Rectal smooth muscle tissue (tissue), 1 donor: ENCODE data around the gene SIM1.

Experiments used
- H3K27ac ChIP-seq: one replicate; pipeline ENCODE4 v1.7.0; 2013; ENCODE audit warnings: low read depth, low read length, inconsistent platforms
- H3K27me3 ChIP-seq: one replicate; pipeline ENCODE4 v1.7.0; 2013; ENCODE audit warnings: low read length; ENCODE audit not compliant: control insufficient read depth, insufficient read depth
- H3K36me3 ChIP-seq: one replicate; pipeline ENCODE4 v1.7.0; 2013; ENCODE audit warnings: low read length; ENCODE audit not compliant: control insufficient read depth, insufficient read depth
- H3K4me1 ChIP-seq: one replicate; pipeline ENCODE4 v1.7.0; 2013; ENCODE audit warnings: low read length; ENCODE audit not compliant: control insufficient read depth, insufficient read depth
- H3K4me3 ChIP-seq: one replicate; pipeline ENCODE4 v1.7.0; 2013; ENCODE audit warnings: low read length
- H3K9ac ChIP-seq: one replicate; pipeline ENCODE4 v1.7.0; 2013; ENCODE audit warnings: low read length

SIM1 gene

DNA sequence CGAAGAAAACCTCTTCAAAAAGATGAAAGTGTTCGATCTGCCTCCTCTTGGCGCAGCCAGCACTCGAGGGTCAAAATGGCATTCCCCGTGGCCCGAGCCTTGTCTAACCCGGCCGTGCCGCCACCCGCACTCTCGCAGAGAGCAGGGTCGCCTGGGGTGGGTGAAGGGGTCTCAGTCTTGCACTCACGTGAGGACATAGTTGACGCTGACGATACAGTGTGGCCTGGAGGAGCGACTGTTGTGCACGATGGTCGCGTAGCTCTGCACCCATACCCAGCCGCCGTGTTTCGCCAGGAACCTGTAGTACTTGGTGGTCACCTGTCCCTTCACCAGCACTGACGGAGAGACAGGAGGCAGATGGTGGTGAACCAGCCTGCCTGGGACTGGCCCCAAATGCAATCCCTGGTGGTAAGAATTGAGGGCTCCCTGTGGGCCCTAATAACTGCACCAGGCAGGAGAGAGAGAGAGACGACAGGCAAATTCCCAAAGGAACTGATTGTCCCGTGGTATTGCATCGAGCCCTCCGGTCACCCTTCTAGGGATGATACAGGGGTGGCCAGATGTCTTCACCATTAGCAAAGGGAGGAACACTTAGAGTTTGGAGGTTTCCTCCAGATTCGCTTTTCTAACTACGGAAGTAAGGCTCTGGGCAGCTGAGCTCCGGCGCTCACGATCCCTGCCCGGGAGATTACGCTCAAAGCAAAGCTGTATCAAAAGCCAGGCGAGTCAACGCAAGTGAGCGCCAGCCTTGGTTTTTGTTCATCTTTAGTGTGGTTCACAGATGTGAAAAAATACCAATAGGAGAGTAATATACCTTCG lies 17.4 kb downstream of the SIM1 start:
- no peak overlapping the region for H3K9ac ChIP-seq
- H3K36me3 ChIP-seq, result no peaks in the 10 kb centered on the region

DNA sequence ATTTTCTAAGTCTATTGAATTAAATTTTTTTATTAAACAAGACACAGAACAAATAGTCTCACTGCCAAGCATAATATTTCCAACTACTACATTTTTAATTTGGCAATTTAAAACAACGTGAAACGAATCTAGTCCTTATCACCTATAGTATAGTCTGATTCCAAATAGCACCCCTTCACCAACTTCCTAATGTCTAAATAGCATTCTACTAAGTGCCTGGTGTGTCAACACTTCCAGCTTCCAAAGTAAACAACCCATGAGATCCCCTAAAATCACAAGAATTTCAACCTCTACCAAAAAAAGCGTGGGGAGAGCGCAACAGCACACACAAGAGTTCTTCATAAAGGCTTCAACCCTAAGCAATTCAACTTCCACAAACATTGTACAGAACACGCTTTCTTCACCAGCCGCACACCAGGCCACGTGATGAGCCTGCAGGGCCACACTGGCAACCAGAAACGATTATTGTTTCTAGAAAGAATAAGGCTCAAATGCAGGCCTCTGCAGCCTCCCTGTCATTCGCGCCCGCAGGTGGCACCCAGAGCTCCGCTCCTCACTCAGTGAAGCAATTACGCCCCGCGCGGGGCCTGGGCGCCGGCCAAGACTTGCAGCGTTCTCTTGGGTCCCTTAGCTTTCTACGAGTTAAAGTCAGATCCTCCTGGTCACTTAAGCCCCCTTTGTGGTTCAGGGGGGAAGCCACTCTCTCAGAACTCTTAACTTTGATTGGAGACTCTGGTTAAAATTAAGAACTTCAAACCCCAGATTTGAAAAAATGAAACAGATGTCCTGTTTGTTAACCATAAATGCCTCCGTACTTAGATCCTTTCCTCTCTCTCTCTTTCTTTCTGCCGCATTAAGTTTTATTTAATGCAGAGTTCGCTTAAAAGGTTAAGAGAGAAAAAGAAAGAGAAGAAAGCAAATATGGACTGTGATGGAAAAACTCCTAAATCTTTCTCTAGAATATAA lies 18.3 kb downstream of the SIM1 start:
- no peak overlapping the region for H3K27ac ChIP-seq
- no peaks in the 10 kb centered on the region for H3K4me1 ChIP-seq
- peaks cover 37% of the 10 kb centered on the region for H3K27me3 ChIP-seq
- H3K4me3 ChIP-seq, result no peak overlapping the region
- H3K36me3 ChIP-seq, result no peaks in the 10 kb centered on the region
- no peak overlapping the region for H3K9ac ChIP-seq

More for the DNA sequence above, 17.4 kb downstream of the SIM1 start:
- peaks cover 43% of the 10 kb centered on the region for H3K27me3 ChIP-seq
- H3K27ac ChIP-seq, result no peak overlapping the region
- H3K4me3 ChIP-seq, result no peak overlapping the region
- no peaks in the 10 kb centered on the region for H3K4me1 ChIP-seq

DNA sequence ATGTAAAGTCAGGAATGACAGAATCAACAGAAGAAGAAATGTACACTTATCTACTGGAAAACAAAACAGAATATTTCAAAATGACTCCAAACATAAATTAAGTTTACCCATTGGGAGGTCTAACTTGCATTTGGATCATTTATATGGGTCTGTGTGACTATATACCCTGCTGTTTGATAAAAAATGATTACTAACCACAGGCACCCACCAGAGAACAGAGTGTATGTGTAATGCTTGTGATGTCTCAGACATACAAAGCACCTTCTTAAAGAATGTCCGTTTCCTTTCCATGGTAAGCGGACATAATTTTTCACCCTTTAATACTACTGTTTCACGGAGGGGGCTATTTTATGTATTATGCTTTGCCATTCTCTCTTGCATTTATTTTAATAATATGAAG lies 19.2 kb downstream of the SIM1 start:
- Histone ChIP-seq H3K36me3 (no peaks in the 10 kb centered on the region), H3K27ac (no peak overlapping the region), H3K9ac (no peak overlapping the region), H3K27me3 (peaks cover 33% of the 10 kb centered on the region), H3K4me1 (no peaks in the 10 kb centered on the region), H3K4me3 (no peak overlapping the region)

DNA sequence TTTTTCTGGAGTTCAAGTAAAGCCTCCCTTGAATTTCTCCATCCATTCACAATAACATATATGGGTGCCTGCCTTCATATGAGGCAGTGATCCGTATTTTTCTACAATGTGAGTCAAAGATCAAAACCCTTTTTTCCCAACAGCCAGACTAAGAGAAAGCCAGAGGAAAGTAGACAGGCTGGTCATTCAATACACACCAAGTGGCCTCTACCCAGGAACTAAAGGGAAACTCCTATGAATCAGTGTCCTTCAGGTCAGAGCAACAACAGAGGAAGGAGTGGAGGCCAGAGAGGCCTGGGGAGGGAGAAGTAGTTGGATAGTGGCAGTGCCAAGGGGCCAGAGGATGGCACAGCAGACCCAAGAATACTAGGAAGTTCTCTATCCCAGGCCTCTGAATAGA lies 23.8 kb downstream of the SIM1 start:
- H3K4me1 ChIP-seq, result no peaks in the 10 kb centered on the region
- peaks cover 2% of the 10 kb centered on the region for H3K27me3 ChIP-seq
- no peak overlapping the region for H3K4me3 ChIP-seq
- no peak overlapping the region for H3K27ac ChIP-seq
- no peak overlapping the region for H3K9ac ChIP-seq
- no peaks in the 10 kb centered on the region for H3K36me3 ChIP-seq

DNA sequence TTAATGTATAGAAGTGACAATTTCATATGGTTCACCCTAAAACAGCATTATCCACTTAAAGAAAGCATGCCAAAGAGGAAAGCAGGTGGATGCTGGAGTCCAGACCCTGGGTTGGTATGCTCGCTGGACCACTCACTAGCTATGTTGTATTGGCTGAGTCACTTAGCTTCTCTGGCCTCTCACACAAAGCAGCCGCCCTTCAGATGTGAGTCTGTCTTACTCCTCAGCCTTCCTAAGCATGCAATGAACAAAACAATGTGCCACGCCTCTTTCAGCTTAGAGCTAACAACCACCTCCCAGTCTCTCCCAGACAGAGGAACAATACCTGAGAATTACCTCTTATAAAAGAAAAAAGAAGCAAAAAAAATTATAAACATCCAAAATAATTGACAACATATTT lies 29.4 kb downstream of the SIM1 start:
- H3K27me3 ChIP-seq, result no peaks in the 10 kb centered on the region
- H3K9ac ChIP-seq, result no peak overlapping the region
- H3K27ac ChIP-seq, result no peak overlapping the region
- no peaks in the 10 kb centered on the region for H3K36me3 ChIP-seq
- no peaks in the 10 kb centered on the region for H3K4me1 ChIP-seq
- H3K4me3 ChIP-seq, result no peak overlapping the region

DNA sequence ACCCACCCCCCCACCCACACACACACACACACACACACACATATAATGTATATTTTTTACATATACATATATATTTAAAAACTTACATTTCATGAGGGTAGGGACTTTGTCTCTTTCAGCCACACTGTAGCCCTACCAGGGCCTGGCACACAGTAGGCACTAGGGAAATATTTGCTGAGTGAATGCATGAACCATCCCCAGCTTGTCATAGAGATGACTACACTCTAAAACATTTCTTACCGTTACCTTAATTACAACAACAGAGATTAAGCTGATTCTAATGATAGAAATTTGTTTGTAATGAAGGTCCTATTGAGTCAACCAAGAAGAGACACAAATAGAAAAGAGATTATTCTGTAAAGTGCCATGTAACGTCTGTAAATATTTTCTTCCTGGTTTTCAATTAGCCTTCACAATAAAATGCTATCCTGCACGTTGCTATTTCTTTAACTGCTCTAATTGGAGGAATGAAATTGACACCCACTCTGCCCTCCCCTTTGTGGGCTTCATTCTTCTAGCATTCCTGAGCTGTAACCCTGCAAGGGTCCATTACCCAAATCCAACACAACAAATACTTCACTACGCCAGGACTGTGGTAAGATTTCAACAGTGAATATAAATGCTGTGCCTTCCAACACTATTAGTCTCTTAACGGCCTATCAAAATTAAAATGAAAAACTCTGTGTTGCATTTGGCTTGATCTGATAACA lies 30.8 kb downstream of the SIM1 start:
- H3K36me3 ChIP-seq, result no peaks in the 10 kb centered on the region
- no peak overlapping the region for H3K9ac ChIP-seq
- H3K4me1 ChIP-seq, result no peaks in the 10 kb centered on the region
- no peak overlapping the region for H3K4me3 ChIP-seq
- no peaks in the 10 kb centered on the region for H3K27me3 ChIP-seq
- H3K27ac ChIP-seq, result no peak overlapping the region

DNA sequence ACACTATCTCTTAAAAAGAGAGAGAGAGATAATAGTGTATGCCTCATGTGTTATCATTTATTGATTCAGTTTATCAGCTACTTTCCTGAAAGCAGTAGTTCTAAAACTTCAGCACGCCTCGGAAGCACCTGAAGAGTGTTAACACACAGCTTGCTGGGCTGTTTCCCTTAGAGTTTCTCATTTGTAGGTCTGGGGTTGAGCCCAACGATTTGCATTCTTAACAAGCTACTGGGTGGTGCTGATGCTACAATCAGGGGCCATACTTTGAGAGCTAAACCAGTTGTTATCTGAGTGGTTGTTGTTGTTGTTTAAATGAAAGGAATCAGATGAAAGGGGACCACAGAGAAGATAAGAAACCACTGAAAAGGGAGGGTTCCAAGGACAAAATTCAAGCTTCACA lies 32.6 kb downstream of the SIM1 start:
- Histone ChIP-seq H3K27me3 (no peaks in the 10 kb centered on the region), H3K4me1 (no peaks in the 10 kb centered on the region), H3K27ac (no peak overlapping the region), H3K36me3 (no peaks in the 10 kb centered on the region), H3K9ac (no peak overlapping the region), H3K4me3 (no peak overlapping the region)

DNA sequence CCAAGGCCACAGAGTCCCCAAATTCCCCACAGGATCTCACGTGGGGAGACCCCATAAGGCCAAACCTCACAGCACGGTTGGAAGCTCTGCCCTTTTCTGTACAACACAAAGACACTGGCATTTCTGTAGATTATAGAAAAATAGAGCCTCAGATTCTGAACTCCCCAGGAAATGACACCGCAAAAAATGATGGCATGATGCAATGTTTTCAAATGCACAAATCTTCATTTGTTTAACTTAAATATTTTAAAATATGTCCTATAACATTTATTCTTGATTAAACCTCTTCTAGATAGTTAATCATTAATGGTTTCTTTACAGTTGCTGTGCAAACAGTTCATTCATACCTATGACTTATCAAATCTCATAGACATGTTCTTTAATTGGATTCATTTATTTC lies 33.8 kb downstream of the SIM1 start:
- Histone ChIP-seq H3K4me3 (no peak overlapping the region), H3K9ac (no peak overlapping the region), H3K27me3 (no peaks in the 10 kb centered on the region), H3K36me3 (no peaks in the 10 kb centered on the region), H3K27ac (no peak overlapping the region), H3K4me1 (no peaks in the 10 kb centered on the region)

DNA sequence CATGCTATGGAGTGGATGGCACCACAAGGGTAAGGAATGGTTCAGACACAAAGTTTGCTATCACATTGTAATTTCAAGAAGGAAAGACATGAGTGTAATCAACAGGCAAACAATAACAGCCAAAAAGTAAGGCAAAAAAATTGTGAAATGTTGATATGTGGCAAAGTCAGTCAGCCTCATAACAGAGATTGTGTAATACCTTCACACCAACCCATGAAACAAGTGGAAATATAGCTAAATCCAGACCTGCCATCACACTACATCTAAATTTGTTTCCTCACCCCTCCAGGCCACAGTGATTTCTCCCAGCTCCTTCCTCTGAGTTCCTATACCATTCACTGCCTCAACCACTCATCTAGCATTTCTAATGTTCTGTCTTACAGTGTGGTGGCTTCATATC lies 37.3 kb downstream of the SIM1 start:
- no peaks in the 10 kb centered on the region for H3K27me3 ChIP-seq

DNA sequence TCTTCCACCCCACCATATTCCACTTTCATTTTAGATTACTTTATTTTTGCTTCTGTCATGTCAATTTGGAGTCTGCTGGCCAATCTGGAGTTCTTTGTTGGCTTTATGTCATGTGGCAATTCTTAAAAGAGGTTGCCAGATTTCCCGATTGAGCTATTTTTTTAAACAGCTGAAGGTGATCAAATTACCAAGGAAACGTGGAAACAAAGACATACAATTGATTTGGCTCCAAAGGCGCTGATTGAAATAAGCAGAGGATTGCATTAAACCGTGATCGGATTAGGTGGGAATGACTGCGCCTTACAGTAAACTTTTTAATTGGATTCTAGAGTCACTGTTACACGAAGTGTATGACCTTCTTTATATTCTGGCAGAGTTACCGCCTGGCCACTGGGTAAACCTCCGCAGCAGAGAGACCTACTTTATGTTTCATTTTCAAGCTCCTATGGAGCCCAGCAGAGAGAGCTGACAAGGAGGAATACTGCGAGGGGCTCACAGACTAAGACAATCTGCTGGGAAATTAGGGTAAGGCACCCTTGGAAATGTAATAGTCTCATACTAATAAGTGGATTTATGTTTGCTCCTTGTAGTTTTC lies 37.9 kb downstream of the SIM1 start:
- H3K36me3 ChIP-seq, result no peaks in the 10 kb centered on the region
- no peaks in the 10 kb centered on the region for H3K4me1 ChIP-seq
- H3K4me3 ChIP-seq, result no peak overlapping the region
- H3K27ac ChIP-seq, result no peak overlapping the region
- H3K27me3 ChIP-seq, result no peaks in the 10 kb centered on the region
- no peak overlapping the region for H3K9ac ChIP-seq

More for the DNA sequence above, 37.3 kb downstream of the SIM1 start:
- no peak overlapping the region for H3K4me3 ChIP-seq
- H3K9ac ChIP-seq, result no peak overlapping the region
- no peak overlapping the region for H3K27ac ChIP-seq
- no peaks in the 10 kb centered on the region for H3K4me1 ChIP-seq
- no peaks in the 10 kb centered on the region for H3K36me3 ChIP-seq

DNA sequence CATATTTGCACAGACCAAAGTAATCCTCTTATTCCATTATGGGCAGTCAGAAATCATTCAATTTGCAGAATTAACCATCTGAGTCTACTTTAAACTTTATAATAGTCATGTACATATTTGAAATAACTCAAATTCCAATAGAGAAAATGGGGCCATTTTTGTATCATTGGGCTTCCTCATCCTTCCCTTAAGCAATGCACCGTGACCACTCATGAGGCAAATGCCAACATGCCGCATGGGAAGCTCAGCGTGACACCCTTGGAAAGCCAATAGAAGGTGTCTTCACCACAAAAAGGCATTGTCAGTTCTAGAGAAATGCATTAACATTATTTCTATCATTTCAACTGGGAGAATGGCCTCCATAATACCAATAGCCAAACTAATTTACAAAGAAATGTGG lies 38.5 kb downstream of the SIM1 start:
- Histone ChIP-seq H3K36me3 (no peaks in the 10 kb centered on the region), H3K4me3 (no peak overlapping the region), H3K4me1 (no peaks in the 10 kb centered on the region), H3K27me3 (no peaks in the 10 kb centered on the region), H3K9ac (no peak overlapping the region), H3K27ac (no peak overlapping the region)

DNA sequence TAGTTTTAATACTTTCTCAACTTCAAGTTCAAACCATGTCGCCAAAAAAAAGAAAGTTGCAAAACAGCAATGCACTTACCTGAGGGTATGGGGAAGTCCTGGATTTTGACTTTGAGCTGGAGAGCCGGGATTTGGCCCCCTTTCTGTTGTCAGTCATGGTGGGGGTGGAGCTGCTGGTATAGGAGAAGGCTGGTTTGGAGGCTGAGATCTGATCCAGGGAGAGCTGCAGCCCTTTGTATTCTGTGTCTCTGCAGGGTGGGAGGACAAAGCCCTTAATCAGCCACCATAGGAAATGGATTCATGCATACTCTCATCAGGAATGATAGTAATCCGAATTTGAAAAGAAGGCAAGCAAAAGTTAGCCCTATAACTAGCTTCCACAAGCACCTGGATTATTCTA lies 44.0 kb downstream of the SIM1 start:
- no peaks in the 10 kb centered on the region for H3K27me3 ChIP-seq
- no peak overlapping the region for H3K9ac ChIP-seq
- H3K4me1 ChIP-seq, result no peaks in the 10 kb centered on the region
- H3K27ac ChIP-seq, result no peak overlapping the region
- H3K4me3 ChIP-seq, result no peak overlapping the region
- no peaks in the 10 kb centered on the region for H3K36me3 ChIP-seq
